CD14-positive monocyte (primary cell): ENCODE results near the gene SZT2. TPM values are rescaled to one million over a fixed set of nuclear protein-coding genes. Genes with fewer than 3 reads are reported as not detected.

Experiments
- DNase-seq, 3 donors: peaks; one replicate each; pipeline ENCODE4 v3.0.0-alpha.2; 2011 to 2022
- H2AFZ ChIP-seq: 2 replicates; pipeline ENCODE4 v1.6.0; 2012; ENCODE audit warnings: mild to moderate bottlenecking, low read depth, low read length, inconsistent platforms; ENCODE audit not compliant: insufficient read depth, poor library complexity, severe bottlenecking
- H3K27ac ChIP-seq, 2 donors: 1 replicate in 1 of 2; 2 replicates in 1 of 2; pipeline ENCODE4 v1.5.1; 2012 to 2013; ENCODE audit warnings: low read length in 2 of 2, control low read depth in 1 of 2, inconsistent platforms in 1 of 2, low read depth in 1 of 2, mild to moderate bottlenecking in 1 of 2
- H3K27me3 ChIP-seq, 2 donors: one replicate each; pipeline versions ENCODE4 v1.6.0 to v1.6.1; 2011 to 2013; ENCODE audit warnings: low read length in 2 of 2; ENCODE audit not compliant: control insufficient read depth in 2 of 2, insufficient read depth in 2 of 2
- H3K36me3 ChIP-seq, 2 donors: replicated peaks in 1 of 2; 1 replicate in 1 of 2; 2 replicates in 1 of 2; pipeline versions ENCODE4 v1.5.1 to v1.6.1; 2012 to 2013; ENCODE audit warnings: low read length in 2 of 2, control low read depth in 1 of 2, inconsistent platforms in 1 of 2, mild to moderate bottlenecking in 1 of 2; ENCODE audit not compliant: insufficient read depth in 2 of 2, control insufficient read depth in 1 of 2
- H3K4me1 ChIP-seq, 2 donors: 1 replicate in 1 of 2; 2 replicates in 1 of 2; pipeline versions ENCODE4 v1.5.1 to v1.6.1; 2012 to 2013; ENCODE audit warnings: low read length in 2 of 2, control low read depth in 1 of 2, inconsistent platforms in 1 of 2, mild to moderate bottlenecking in 1 of 2, moderate library complexity in 1 of 2; ENCODE audit not compliant: insufficient read depth in 2 of 2, control insufficient read depth in 1 of 2
- H3K4me2 ChIP-seq: replicated peaks from 2 replicates; pipeline ENCODE3; 2012; ENCODE audit warnings: low read length, moderate library complexity, mild to moderate bottlenecking; ENCODE audit not compliant: poor library complexity, severe bottlenecking; ENCODE audit errors: extremely low read depth
- H3K4me3 ChIP-seq, 3 experiments: fragments of 200-600 bp in 1 of 3; sonication (generic) in 1 of 3; replicated peaks in 1 of 3; 1 replicate in 2 of 3; 2 replicates in 1 of 3; pipeline ENCODE4 v1.5.1; 2011 to 2013; ENCODE audit warnings: low read length in 3 of 3, mild to moderate bottlenecking in 3 of 3, control low read depth in 2 of 3, low read depth in 2 of 3, inconsistent platforms in 1 of 3, moderate library complexity in 1 of 3
- H3K79me2 ChIP-seq: 2 replicates; pipeline ENCODE4 v1.6.0; 2012; ENCODE audit warnings: mild to moderate bottlenecking, control low read depth, inconsistent platforms, low read length, moderate library complexity; ENCODE audit not compliant: insufficient read depth
- H3K9ac ChIP-seq: 2 replicates; pipeline ENCODE4 v1.6.0; 2017; ENCODE audit warnings: low read length, mild to moderate bottlenecking; ENCODE audit not compliant: insufficient read depth, poor library complexity, severe bottlenecking
- H3K9me3 ChIP-seq, 2 donors: replicated peaks in 1 of 2; 1 replicate in 1 of 2; 2 replicates in 1 of 2; pipeline versions ENCODE4 v1.5.1 to v1.6.1; 2012 to 2013; ENCODE audit warnings: low read length in 2 of 2, control low read depth in 1 of 2; ENCODE audit not compliant: control insufficient read depth in 1 of 2, insufficient read depth in 1 of 2
- H4K20me1 ChIP-seq: 2 replicates; pipeline ENCODE4 v1.6.0; 2012; ENCODE audit warnings: mild to moderate bottlenecking, low read length, control low read depth, moderate library complexity; ENCODE audit not compliant: insufficient read depth
- H3K27ac Mint-ChIP-seq, 7 donors: one replicate each; pipeline ENCODE4 v1.8.0; 2020; ENCODE audit warnings: mild to moderate bottlenecking in 7 of 7, mixed read lengths in 7 of 7, moderate library complexity in 6 of 7, inconsistent platforms in 2 of 7
- H3K27me3 Mint-ChIP-seq, 3 donors: one replicate each; pipeline ENCODE4 v1.8.0; 2021 to 2022; ENCODE audit warnings: low read depth in 3 of 3, mild to moderate bottlenecking in 3 of 3, mixed read lengths in 3 of 3, moderate library complexity in 3 of 3, inconsistent platforms in 1 of 3
- H3K36me3 Mint-ChIP-seq, 2 donors: one replicate each; pipeline ENCODE4 v1.8.0; 2020; ENCODE audit warnings: mixed read lengths in 2 of 2, inconsistent platforms in 1 of 2, mild to moderate bottlenecking in 1 of 2
- H3K4me1 Mint-ChIP-seq: one replicate; pipeline ENCODE4 v1.8.0; 2020; ENCODE audit warnings: mild to moderate bottlenecking, mixed read lengths
- H3K4me3 Mint-ChIP-seq, 2 donors: one replicate each; pipeline ENCODE4 v1.8.0; 2020; ENCODE audit warnings: mild to moderate bottlenecking in 2 of 2, mixed read lengths in 2 of 2, moderate library complexity in 1 of 2
- H3K9me3 Mint-ChIP-seq, 7 donors: one replicate each; pipeline ENCODE4 v1.8.0; 2020 to 2022; ENCODE audit warnings: mixed read lengths in 7 of 7, mild to moderate bottlenecking in 6 of 7, moderate library complexity in 6 of 7, inconsistent platforms in 2 of 7
- WGBS: methylation state at CpG from one replicate; pipeline ENCODE4 v1.1.5; 2013; ENCODE audit warnings: missing lambda C conversion rate; ENCODE audit not compliant: insufficient coverage; 5-methylcytosine and 5-hydroxymethylcytosine counted together
- intact Hi-C, 2 donors: fragments of 100-400 bp; cut with micrococcal nuclease; formaldehyde crosslinking; loops; one replicate each; pipeline versions ENCODE4 v1.15.0 to v1.15.1; 2023
- polyA plus RNA-seq, 3 donors: library from polyadenylated mRNA; depleted of rRNA in 1 of 3; unstranded in 2 of 3; stranded (reverse) in 1 of 3; fragments of 300-500 nt in 2 of 3; fragments of >200 nt in 1 of 3; fragmentation: Illumina TruSeq in 2 of 3; gene quantifications; 1 replicate in 2 of 3; 2 replicates in 1 of 3; pipeline ENCODE4 v1.2.3, GENCODE V29; 2012 to 2021
- TF ChIP-seq, protein P1 (sequence below): fragments of 200-600 bp; IDR thresholded peaks from one replicate; pipeline ENCODE4 v1.8.0; 2022; ENCODE audit warnings: antibody characterized with exemption, mild to moderate bottlenecking

The SZT2 gene
- polyA plus RNA-seq, 3 donors: 2.4 to 29.9 (median 2.6) TPM

- Mint-ChIP-seq H3K27ac (peak overlapping the region in 2 of 7 donors; percentile 5 to 52), H3K27me3 (peaks cover 0 to 2% (median 0%) of the 10 kb centered on the region in 3 donors), H3K36me3 (peaks cover 94 to 97% of the 10 kb centered on the region in 2 donors), H3K9me3 (no peaks in the 10 kb centered on the region), H3K4me3 (no peak overlapping the region), H3K4me1 (no peaks in the 10 kb centered on the region)
- no peaks in the 10 kb centered on the region for H3K27me3 ChIP-seq
- H4K20me1 ChIP-seq: no peaks in the 10 kb centered on the region
- H2AFZ ChIP-seq: no peak overlapping the region
- H3K9me3 ChIP-seq: no peaks in the 10 kb centered on the region
- TF ChIP-seq, protein P1, sequence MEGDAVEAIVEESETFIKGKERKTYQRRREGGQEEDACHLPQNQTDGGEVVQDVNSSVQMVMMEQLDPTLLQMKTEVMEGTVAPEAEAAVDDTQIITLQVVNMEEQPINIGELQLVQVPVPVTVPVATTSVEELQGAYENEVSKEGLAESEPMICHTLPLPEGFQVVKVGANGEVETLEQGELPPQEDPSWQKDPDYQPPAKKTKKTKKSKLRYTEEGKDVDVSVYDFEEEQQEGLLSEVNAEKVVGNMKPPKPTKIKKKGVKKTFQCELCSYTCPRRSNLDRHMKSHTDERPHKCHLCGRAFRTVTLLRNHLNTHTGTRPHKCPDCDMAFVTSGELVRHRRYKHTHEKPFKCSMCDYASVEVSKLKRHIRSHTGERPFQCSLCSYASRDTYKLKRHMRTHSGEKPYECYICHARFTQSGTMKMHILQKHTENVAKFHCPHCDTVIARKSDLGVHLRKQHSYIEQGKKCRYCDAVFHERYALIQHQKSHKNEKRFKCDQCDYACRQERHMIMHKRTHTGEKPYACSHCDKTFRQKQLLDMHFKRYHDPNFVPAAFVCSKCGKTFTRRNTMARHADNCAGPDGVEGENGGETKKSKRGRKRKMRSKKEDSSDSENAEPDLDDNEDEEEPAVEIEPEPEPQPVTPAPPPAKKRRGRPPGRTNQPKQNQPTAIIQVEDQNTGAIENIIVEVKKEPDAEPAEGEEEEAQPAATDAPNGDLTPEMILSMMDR: no peak
- no peak overlapping the region for H3K4me2 ChIP-seq
- no peaks in the 10 kb centered on the region for H3K79me2 ChIP-seq
- no peak overlapping the region for H3K27ac ChIP-seq
- no peak overlapping the region for H3K4me3 ChIP-seq
- H3K36me3 ChIP-seq: peaks cover 88 to 100% of the 10 kb centered on the region in 2 donors
- H3K4me1 ChIP-seq: no peaks in the 10 kb centered on the region
- H3K9ac ChIP-seq: no peak overlapping the region
- WGBS: 97% methylated on average over 9 of the region's 9 CpGs
- intact Hi-C loops: no loop called here
- DNase-seq: no peak
Measured at GRCh38 chr1:43431676-43432075, 42.0 kb downstream of the SZT2 start.

GRCh38 chr1:43432171-43432860 lies 42.6 kb downstream of the SZT2 start:
- no peak overlapping the region for H3K4me3 ChIP-seq
- Mint-ChIP-seq H3K4me3 (no peak overlapping the region), H3K27me3 (peaks cover 0 to 2% (median 0%) of the 10 kb centered on the region in 3 donors), H3K4me1 (no peaks in the 10 kb centered on the region), H3K27ac (peak overlapping the region in 2 of 7 donors; percentile 11 to 53), H3K36me3 (peaks cover 93 to 97% of the 10 kb centered on the region in 2 donors), H3K9me3 (no peaks in the 10 kb centered on the region)
- no peaks in the 10 kb centered on the region for H3K27me3 ChIP-seq
- no peaks in the 10 kb centered on the region for H3K79me2 ChIP-seq
- H3K27ac ChIP-seq: no peak overlapping the region
- no peaks in the 10 kb centered on the region for H4K20me1 ChIP-seq
- no peak overlapping the region for H3K9ac ChIP-seq
- no peak overlapping the region for H2AFZ ChIP-seq
- intact Hi-C loops: no loop called here
- peaks cover 85 to 100% of the 10 kb centered on the region in 2 donors for H3K36me3 ChIP-seq
- 100% methylated on average over 5 of the region's 9 CpGs for WGBS
- H3K4me2 ChIP-seq: no peak overlapping the region
- TF ChIP-seq, protein P1: no peak
- H3K4me1 ChIP-seq: no peaks in the 10 kb centered on the region
- H3K9me3 ChIP-seq: no peaks in the 10 kb centered on the region
- no peak for DNase-seq
